Suprapubic skin (tissue), 4 donors: ENCODE measurements around the gene NPHP4. TPM values are rescaled to one million over a fixed set of nuclear protein-coding genes. Genes with fewer than 3 reads are reported as not detected.

ENCODE experiments used
- DNase-seq, 2 donors: peaks; one replicate each; pipeline ENCODE4 v3.0.0-alpha.2; 2019; ENCODE audit warnings: low spot score in 2 of 2
- H3K27ac ChIP-seq: fragments of 200-600 bp; sonication (generic); one replicate; pipeline ENCODE4 v1.5.1; 2019
- H3K27me3 ChIP-seq: fragments of 200-600 bp; sonication (generic); one replicate; pipeline ENCODE4 v1.5.1; 2019
- H3K36me3 ChIP-seq: fragments of 200-600 bp; sonication (generic); one replicate; pipeline ENCODE4 v1.5.1; 2019
- H3K4me1 ChIP-seq: fragments of 200-600 bp; sonication (generic); one replicate; pipeline ENCODE4 v1.5.1; 2019
- H3K4me3 ChIP-seq: fragments of 200-600 bp; sonication (generic); one replicate; pipeline ENCODE4 v1.5.1; 2019; ENCODE audit warnings: mild to moderate bottlenecking
- H3K9me3 ChIP-seq: fragments of 200-600 bp; sonication (generic); one replicate; pipeline ENCODE4 v1.5.1; 2019
- CTCF ChIP-seq, 2 donors: fragments of 200-600 bp in 1 of 2; fragments of 450-650 bp in 1 of 2; sonication (generic) in 1 of 2; IDR thresholded peaks; one replicate each; pipeline ENCODE4 v1.5.1; 2016 to 2019; ENCODE audit warnings: antibody characterized with exemption in 2 of 2, mild to moderate bottlenecking in 1 of 2, moderate library complexity in 1 of 2
- EP300 ChIP-seq: sonication (generic); formaldehyde crosslinking; IDR thresholded peaks from one replicate; pipeline ENCODE4 v1.6.1; 2017; ENCODE audit warnings: antibody characterized with exemption
- POLR2A ChIP-seq, 2 donors: fragments of 450-650 bp; IDR thresholded peaks; one replicate each; pipeline ENCODE4 v1.6.1; 2017; ENCODE audit warnings: antibody characterized with exemption in 2 of 2, mild to moderate bottlenecking in 2 of 2, moderate library complexity in 2 of 2
- POLR2AphosphoS5 ChIP-seq, 3 donors: sonication (generic); formaldehyde crosslinking; IDR thresholded peaks; one replicate each; pipeline ENCODE4 v1.6.1; 2017; ENCODE audit warnings: antibody characterized with exemption in 3 of 3
- WGBS: methylation state at CpG from one replicate; pipeline ENCODE4 v1.1.5; 2018; 5-methylcytosine and 5-hydroxymethylcytosine counted together
- total RNA-seq, 4 donors: library from RNA; depleted of rRNA; stranded (reverse); fragments of >200 nt; gene quantifications; one replicate each; pipeline ENCODE4 v1.1.0, GENCODE V29; 2016

Gene NPHP4
- total RNA-seq, 4 donors from 2014 or later = 26.3 to 33.7 (median 29.1) TPM

GRCh38 chr1:5989731-5990271 lies 2.4 kb downstream of the NPHP4 start:
- TF ChIP-seq POLR2A (IDR thresholded peaks at IDR 0.05) (no peak), CTCF (IDR thresholded peaks at IDR 0.05) (no peak), EP300 (no peak), POLR2AphosphoS5 (IDR thresholded peaks at IDR 0.05) (no peak)
- Histone ChIP-seq H3K27me3 (no peaks in the 10 kb centered on the region), H3K9me3 (no peaks in the 10 kb centered on the region), H3K4me3 (no peak overlapping the region), H3K36me3 (peaks cover 5% of the 10 kb centered on the region), H3K4me1 (peaks cover 31% of the 10 kb centered on the region), H3K27ac (no peak overlapping the region)
- 97% methylated on average over 6 of the region's 18 CpGs for WGBS
- DNase-seq = no peak

- H3K4me1 ChIP-seq = peaks cover 31% of the 10 kb centered on the region
- TF ChIP-seq EP300 = no peak
- no peak for TF ChIP-seq POLR2A (IDR thresholded peaks at IDR 0.05)
- no peak for TF ChIP-seq CTCF (IDR thresholded peaks at IDR 0.05)
- no peak for TF ChIP-seq POLR2AphosphoS5 (IDR thresholded peaks at IDR 0.05)
- H3K27me3 ChIP-seq = no peaks in the 10 kb centered on the region
- no peak overlapping the region for H3K4me3 ChIP-seq
- 95% methylated on average over 5 of the region's 5 CpGs for WGBS
- H3K27ac ChIP-seq = no peak overlapping the region
- DNase-seq = no peak
- no peaks in the 10 kb centered on the region for H3K9me3 ChIP-seq
- H3K36me3 ChIP-seq = peaks cover 7% of the 10 kb centered on the region
Observed at GRCh38 chr1:5989286-5989605, 3.0 kb downstream of the NPHP4 start.

- no peak for TF ChIP-seq POLR2A (IDR thresholded peaks at IDR 0.05)
- TF ChIP-seq CTCF (IDR thresholded peaks at IDR 0.05) = no peak
- TF ChIP-seq POLR2AphosphoS5 (IDR thresholded peaks at IDR 0.05) = no peak
- no peak for TF ChIP-seq EP300
- Histone ChIP-seq H3K9me3 (no peaks in the 10 kb centered on the region), H3K27ac (no peak overlapping the region), H3K27me3 (no peaks in the 10 kb centered on the region), H3K4me3 (no peak overlapping the region), H3K36me3 (peaks cover 7% of the 10 kb centered on the region), H3K4me1 (peaks cover 29% of the 10 kb centered on the region)
- 79% methylated on average over 13 of the region's 14 CpGs for WGBS
- no peak for DNase-seq
Observed at GRCh38 chr1:5988596-5989285, 3.5 kb downstream of the NPHP4 start.

DNA sequence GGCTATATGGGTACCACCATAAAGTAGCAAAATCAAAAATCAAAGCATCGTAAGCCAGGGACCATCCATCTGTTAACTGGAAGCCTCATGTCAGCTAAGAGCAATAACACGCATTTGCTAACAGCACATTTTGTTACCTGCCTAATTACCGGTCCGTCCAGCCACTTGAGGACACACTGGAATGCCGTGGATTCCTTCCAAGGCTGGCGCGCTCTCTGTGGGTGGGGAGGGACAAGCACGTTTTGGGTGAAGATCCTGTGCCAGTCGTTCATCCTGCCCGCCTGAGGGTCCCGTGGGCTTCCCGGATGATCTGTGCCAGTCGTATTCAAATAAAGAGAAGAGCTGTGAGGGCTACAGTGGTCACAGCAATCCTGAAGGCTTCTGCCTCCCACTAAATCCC lies 6.2 kb downstream of the NPHP4 start:
- DNase-seq = no peak

More for the DNA sequence above, 6.2 kb downstream of the NPHP4 start:
- no peaks in the 10 kb centered on the region for H3K27me3 ChIP-seq
- H3K36me3 ChIP-seq = peaks cover 7% of the 10 kb centered on the region
- no peak overlapping the region for H3K4me3 ChIP-seq
- TF ChIP-seq CTCF (IDR thresholded peaks at IDR 0.05) (no peak), POLR2AphosphoS5 (IDR thresholded peaks at IDR 0.05) (no peak), POLR2A (IDR thresholded peaks at IDR 0.05) (no peak), EP300 (no peak)
- no peaks in the 10 kb centered on the region for H3K9me3 ChIP-seq
- peaks cover 7% of the 10 kb centered on the region for H3K4me1 ChIP-seq
- WGBS = 84% methylated on average over 8 of the region's 13 CpGs
- no peak overlapping the region for H3K27ac ChIP-seq
